ENCODE results near the gene UGT1A8. TPM values are rescaled to one million over a fixed set of nuclear protein-coding genes. Genes with fewer than 3 reads are reported as not detected.
"Not testable (repeated sequence)": the region's sequence is repeated elsewhere in the genome, so short reads cannot be mapped to it uniquely, and the experiment has no call there.

Gene UGT1A8
- total RNA-seq, result not detected

DNA sequence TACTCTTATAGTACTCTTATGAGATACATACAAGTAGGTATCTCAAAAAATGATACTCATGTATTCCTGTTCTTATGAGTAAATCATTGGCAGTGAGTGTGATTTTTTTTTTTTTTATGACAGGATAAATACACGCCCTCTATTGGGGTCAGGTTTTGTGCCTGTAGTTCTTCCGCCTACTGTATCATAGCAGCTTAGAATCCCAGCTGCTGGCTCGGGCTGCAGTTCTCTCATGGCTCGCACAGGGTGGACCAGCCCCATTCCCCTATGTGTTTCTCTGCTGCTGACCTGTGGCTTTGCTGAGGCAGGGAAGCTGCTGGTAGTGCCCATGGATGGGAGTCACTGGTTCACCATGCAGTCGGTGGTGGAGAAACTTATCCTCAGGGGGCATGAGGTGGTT lies at the start of gene UGT1A8:
Gene UGT1A8, plus strand, starts transcription at position 158 of the 400 bp plus-strand sequence. Its CDS starts 75 bp downstream, at position 233.
- ATAC-seq; H3K27ac Mint-ChIP-seq; DNase-seq (ENCODE audit: low spot score in 2 of 2): not testable (repeated sequence)
- H3K36me3 Mint-ChIP-seq, result peaks cover 0 to 11% of the 10 kb centered on the region in 2 donors
- H3K9me3 Mint-ChIP-seq, result peaks cover 5 to 13% of the 10 kb centered on the region in 2 donors

- H3K36me3 Mint-ChIP-seq, result no peaks in the 10 kb centered on the region
- ATAC-seq (no peak), DNase-seq (ENCODE audit: low spot score in 2 of 2) (no peak)
- no peaks in the 10 kb centered on the region for H3K9me3 Mint-ChIP-seq
- H3K27ac Mint-ChIP-seq, result no peak overlapping the region
These were observed 46.4 kb upstream of the UGT1A8 start for GRCh38 chr2:233571001-233571400.

GRCh38 chr2:233571462-233571861 lies 46.0 kb upstream of the UGT1A8 start:
- DNase-seq (ENCODE audit: low spot score in 2 of 2) (no peak), ATAC-seq (no peak)
- no peaks in the 10 kb centered on the region for H3K9me3 Mint-ChIP-seq
- H3K36me3 Mint-ChIP-seq, result no peaks in the 10 kb centered on the region
- H3K27ac Mint-ChIP-seq, result no peak overlapping the region

GRCh38 chr2:233572468-233572867 lies 45.0 kb upstream of the UGT1A8 start:
- ATAC-seq, result no peak
- Mint-ChIP-seq H3K9me3 (peaks cover 4 to 7% of the 10 kb centered on the region in 2 donors), H3K36me3 (no peaks in the 10 kb centered on the region), H3K27ac (no peak overlapping the region)
- DNase-seq (ENCODE audit: low spot score in 2 of 2), result no peak

GRCh38 chr2:233577341-233577740 lies 40.1 kb upstream of the UGT1A8 start:
- ATAC-seq; H3K9me3 Mint-ChIP-seq; H3K27ac Mint-ChIP-seq; H3K36me3 Mint-ChIP-seq; DNase-seq (ENCODE audit: low spot score in 2 of 2): not testable (repeated sequence)

DNA sequence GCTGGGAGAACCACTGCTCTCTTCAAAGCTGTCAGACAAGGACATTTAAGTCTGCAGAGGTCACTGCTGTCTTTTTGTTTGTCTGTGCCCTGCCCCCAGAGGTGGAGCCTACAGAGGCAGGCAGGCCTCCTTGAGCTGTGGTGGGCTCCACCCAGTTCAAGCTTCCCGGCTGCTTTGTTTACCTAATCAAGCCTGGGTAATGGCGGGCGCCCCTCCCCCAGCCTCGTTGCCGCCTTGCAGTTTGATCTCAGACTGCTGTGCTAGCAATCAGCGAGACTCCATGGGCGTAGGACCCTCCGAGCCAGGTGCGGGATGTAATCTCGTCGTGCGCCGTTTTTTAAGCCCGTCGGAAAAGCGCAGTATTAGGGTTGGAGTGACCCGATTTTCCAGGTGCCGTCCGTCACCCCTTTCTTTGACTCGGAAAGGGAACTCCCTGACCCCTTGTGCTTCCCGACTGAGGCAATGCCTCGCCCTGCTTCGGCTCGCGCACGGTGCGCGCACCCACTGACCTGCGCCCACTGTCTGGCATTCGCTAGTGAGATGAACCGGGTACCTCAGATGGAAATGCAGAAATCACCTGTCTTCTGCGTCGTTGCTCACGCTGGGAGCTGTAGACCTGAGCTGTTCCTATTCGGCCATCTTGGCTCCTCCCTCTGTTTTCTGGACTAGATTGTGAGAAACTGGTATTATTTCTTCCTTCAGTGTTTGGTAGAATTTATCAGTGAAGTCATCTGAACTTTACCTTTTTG lies 34.0 kb upstream of the UGT1A8 start:
- ATAC-seq; H3K36me3 Mint-ChIP-seq; H3K27ac Mint-ChIP-seq; DNase-seq (ENCODE audit: low spot score in 2 of 2); H3K9me3 Mint-ChIP-seq: not testable (repeated sequence)

DNA sequence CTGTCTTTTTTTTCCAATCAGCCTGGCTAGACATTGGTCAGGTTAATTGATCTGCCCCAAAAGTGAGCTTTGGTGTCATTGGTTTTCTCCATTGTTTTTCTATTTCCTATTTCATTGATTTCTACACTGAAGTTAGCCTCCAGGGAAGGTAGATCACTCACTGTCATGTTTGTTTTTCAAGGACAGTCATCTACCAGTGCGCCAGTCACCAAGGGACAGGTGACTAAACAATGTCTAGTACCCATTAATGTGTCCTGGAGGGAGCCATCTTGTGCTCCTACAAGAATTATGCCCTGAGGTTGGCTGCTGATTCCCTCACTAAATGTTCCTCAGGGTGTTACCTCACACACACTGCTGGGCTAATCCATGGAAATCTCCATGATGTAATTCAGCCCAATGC lies 33.2 kb upstream of the UGT1A8 start:
- DNase-seq (ENCODE audit: low spot score in 2 of 2), result no peak
- H3K36me3 Mint-ChIP-seq, result no peaks in the 10 kb centered on the region
- no peak for ATAC-seq
- H3K9me3 Mint-ChIP-seq, result no peaks in the 10 kb centered on the region
- H3K27ac Mint-ChIP-seq, result no peak overlapping the region

DNA sequence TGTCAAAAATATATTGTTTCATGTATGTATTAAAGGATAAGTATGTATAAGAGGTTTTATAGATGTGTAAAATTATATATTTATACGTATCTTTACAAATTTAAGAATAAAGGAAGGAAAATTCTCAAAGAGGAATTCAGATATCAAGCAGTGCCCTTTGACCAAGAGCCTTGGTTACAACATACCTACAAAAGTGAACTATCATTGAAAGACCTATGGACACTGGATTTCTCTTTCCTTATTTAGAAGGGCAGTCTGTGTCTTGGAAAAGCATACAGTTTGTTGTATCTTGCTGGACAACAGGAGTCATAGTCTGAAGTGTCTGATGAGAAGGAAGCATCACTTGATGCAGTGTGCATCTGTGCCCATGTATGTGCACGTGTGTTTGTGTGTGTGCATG lies 29.0 kb upstream of the UGT1A8 start:
- DNase-seq (ENCODE audit: low spot score in 2 of 2), result no peak
- H3K36me3 Mint-ChIP-seq, result no peaks in the 10 kb centered on the region
- H3K9me3 Mint-ChIP-seq, result no peaks in the 10 kb centered on the region
- no peak overlapping the region for H3K27ac Mint-ChIP-seq
- no peak for ATAC-seq

- H3K9me3 Mint-ChIP-seq; DNase-seq (ENCODE audit: low spot score in 2 of 2); ATAC-seq; H3K27ac Mint-ChIP-seq; H3K36me3 Mint-ChIP-seq: not testable (repeated sequence)
These were observed 24.7 kb upstream of the UGT1A8 start for GRCh38 chr2:233592706-233593105.

- Mint-ChIP-seq H3K9me3 (no peaks in the 10 kb centered on the region), H3K27ac (no peak overlapping the region), H3K36me3 (no peaks in the 10 kb centered on the region)
- DNase-seq (ENCODE audit: low spot score in 2 of 2) (no peak), ATAC-seq (no peak)
These were observed 24.2 kb upstream of the UGT1A8 start for GRCh38 chr2:233593201-233593600.

GRCh38 chr2:233597522-233597921 lies 19.9 kb upstream of the UGT1A8 start:
- Mint-ChIP-seq H3K27ac (no peak overlapping the region), H3K36me3 (peaks cover 0 to 5% of the 10 kb centered on the region in 2 donors), H3K9me3 (no peaks in the 10 kb centered on the region)
- DNase-seq (ENCODE audit: low spot score in 2 of 2) (no peak), ATAC-seq (no peak)

GRCh38 chr2:233598952-233599351 lies 18.5 kb upstream of the UGT1A8 start:
- ATAC-seq (no peak), DNase-seq (ENCODE audit: low spot score in 2 of 2) (no peak)
- no peak overlapping the region for H3K27ac Mint-ChIP-seq
- H3K36me3 Mint-ChIP-seq, result peaks cover 0 to 9% of the 10 kb centered on the region in 2 donors
- H3K9me3 Mint-ChIP-seq, result no peaks in the 10 kb centered on the region

DNA sequence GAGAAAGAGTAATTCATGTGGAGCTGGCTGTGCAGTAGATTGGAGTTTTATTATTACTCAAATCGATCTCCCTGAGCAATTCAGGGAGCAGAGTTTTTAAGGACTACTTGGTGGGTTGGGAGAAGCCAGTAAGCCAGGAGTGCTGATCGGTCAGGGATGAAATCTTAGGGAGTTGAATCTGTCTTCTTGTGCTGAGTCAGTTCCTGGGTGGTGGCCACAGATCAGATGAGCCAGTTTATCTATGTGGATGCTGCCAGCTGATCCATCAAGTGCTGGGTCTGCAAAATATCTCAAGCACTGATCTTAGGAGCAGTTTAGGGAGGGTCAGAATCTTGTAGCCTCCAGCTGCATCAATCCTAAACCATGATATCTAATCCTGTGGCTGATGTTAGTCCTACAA lies 17.0 kb upstream of the UGT1A8 start:
- DNase-seq (ENCODE audit: low spot score in 2 of 2), result no peak
- Mint-ChIP-seq H3K36me3 (peaks cover 0 to 9% of the 10 kb centered on the region in 2 donors), H3K27ac (no peak overlapping the region), H3K9me3 (no peaks in the 10 kb centered on the region)
- no peak for ATAC-seq

- ATAC-seq (no peak), DNase-seq (ENCODE audit: low spot score in 2 of 2) (no peak)
- no peak overlapping the region for H3K27ac Mint-ChIP-seq
- H3K36me3 Mint-ChIP-seq, result peaks cover 0 to 9% of the 10 kb centered on the region in 2 donors
- no peaks in the 10 kb centered on the region for H3K9me3 Mint-ChIP-seq
These were observed 15.4 kb upstream of the UGT1A8 start for GRCh38 chr2:233602076-233602475.

DNA sequence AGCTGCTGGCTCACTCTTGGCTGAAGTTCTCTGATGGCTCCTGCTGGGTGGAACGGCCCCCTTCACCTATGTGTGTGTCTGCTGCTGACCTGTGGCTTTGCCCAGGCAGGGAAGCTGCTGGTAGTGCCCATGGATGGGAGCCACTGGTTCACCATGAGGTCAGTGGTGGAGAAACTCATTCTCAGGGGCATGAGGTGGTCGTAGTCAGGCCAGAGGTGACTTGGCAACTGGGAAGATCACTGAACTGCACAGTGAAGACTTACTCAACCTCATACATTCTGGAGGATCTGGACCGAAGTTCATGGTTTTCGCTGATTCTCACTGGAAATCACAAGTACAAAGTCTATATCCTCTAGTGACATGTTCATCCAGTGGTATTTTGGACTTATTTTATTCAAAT lies 13.9 kb upstream of the UGT1A8 start:
- Mint-ChIP-seq H3K9me3 (no peaks in the 10 kb centered on the region), H3K27ac (no peak overlapping the region), H3K36me3 (peaks cover 0 to 9% of the 10 kb centered on the region in 2 donors)
- ATAC-seq (no peak), DNase-seq (ENCODE audit: low spot score in 2 of 2) (no peak)

DNA sequence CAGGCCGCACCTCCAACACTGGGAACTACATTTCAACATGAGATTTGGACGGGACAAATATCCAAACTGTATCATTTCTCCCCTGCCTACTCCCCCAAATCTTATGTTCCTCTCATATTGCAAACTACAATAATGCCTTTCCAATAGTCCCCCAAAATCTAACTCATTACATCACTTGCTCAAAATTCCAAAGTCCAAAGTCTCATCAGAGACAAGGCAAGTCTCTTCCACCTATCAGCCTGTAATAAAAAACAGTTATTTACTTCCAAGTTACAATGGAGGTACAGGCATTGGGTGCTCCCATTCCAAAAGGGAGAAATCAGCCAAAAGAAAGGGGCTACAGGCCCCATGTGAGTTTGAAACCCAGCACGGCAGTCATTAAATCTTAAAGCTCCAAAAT lies 12.6 kb upstream of the UGT1A8 start:
- DNase-seq (ENCODE audit: low spot score in 2 of 2) (no peak), ATAC-seq (no peak)
- H3K9me3 Mint-ChIP-seq, result no peaks in the 10 kb centered on the region
- no peak overlapping the region for H3K27ac Mint-ChIP-seq
- peaks cover 0 to 9% of the 10 kb centered on the region in 2 donors for H3K36me3 Mint-ChIP-seq

DNA sequence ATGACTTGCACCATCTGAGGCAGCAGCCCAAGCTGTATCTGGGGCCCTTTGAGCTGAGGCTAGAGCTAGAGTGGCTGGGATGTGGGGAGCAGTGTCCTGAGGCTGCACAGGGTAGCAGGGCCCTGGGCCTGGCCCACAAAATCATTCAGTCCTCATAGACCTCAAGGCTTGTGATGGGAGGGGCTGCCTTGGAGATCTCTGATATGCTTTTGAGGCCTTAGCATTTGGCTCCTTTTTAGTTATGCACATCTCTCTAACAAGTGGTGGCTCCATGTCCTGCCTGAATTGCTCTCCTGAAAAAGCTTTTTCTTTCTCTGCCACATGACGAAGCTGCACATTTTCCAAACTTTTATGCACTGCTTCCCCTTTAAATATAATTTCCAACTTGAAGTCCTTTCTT lies 11.8 kb upstream of the UGT1A8 start:
- Mint-ChIP-seq H3K9me3 (peaks cover 0 to 6% of the 10 kb centered on the region in 2 donors), H3K27ac (no peak overlapping the region), H3K36me3 (peaks cover 0 to 10% of the 10 kb centered on the region in 2 donors)
- DNase-seq (ENCODE audit: low spot score in 2 of 2) (no peak), ATAC-seq (no peak)

DNA sequence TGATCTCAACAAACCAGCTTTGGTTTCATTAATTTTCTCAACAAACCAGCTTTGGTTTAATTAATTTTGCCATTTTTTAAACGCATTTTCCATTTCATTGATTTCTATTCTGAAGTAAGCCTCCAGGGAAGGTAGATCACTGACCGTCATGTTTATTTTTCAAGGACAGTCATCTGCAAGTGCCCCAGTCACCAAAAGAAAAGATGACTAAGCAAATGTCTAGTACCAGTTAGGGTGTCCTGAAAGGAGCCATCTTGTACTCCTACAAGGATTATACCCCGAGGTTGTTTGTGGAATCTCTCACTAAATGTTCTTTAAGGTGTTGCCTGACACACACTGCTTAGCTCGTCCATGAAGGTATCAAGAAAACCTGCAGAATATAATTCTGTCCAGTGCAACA lies 6.1 kb upstream of the UGT1A8 start:
- DNase-seq (ENCODE audit: low spot score in 2 of 2) (no peak), ATAC-seq (no peak)
- H3K9me3 Mint-ChIP-seq, result peaks cover 10 to 30% of the 10 kb centered on the region in 2 donors
- peaks cover 10 to 20% of the 10 kb centered on the region in 2 donors for H3K36me3 Mint-ChIP-seq
- H3K27ac Mint-ChIP-seq, result no peak overlapping the region
